HG03039 (cell line): ENCODE measurements around the gene METTL26.

Experiments
- ATAC-seq: cut with Tn5 transposase; IDR thresholded peaks from one replicate; pipeline ENCODE4 v1.9.1; 2021; ENCODE audit warnings: mild to moderate bottlenecking, moderate library complexity; ENCODE audit not compliant: unreplicated experiment

The METTL26 gene

GRCh38 chr16:627454-628239 lies 8.5 kb downstream of the METTL26 start:
- ATAC-seq = no peak

- ATAC-seq = no peak
Observed at GRCh38 chr16:626787-627453, 9.2 kb downstream of the METTL26 start.

- no peak for ATAC-seq
Observed at GRCh38 chr16:625977-626765, 9.9 kb downstream of the METTL26 start.

- ATAC-seq = no peak
Observed at GRCh38 chr16:625117-625976, 10.8 kb downstream of the METTL26 start.

GRCh38 chr16:624526-625070 lies 11.5 kb downstream of the METTL26 start:
- ATAC-seq = no peak

GRCh38 chr16:622920-623280 lies 13.2 kb downstream of the METTL26 start:
- no peak for ATAC-seq

GRCh38 chr16:621526-622105 lies 14.5 kb downstream of the METTL26 start:
- ATAC-seq = no peak

GRCh38 chr16:620700-621525 lies 15.2 kb downstream of the METTL26 start:
- no peak for ATAC-seq

- no peak for ATAC-seq
Observed at GRCh38 chr16:619476-620100, 16.5 kb downstream of the METTL26 start.

- no peak for ATAC-seq
Observed at GRCh38 chr16:617855-618254, 18.2 kb downstream of the METTL26 start.

GRCh38 chr16:616733-617586 lies 19.1 kb downstream of the METTL26 start:
- ATAC-seq = no peak

- ATAC-seq = no peak
Observed at GRCh38 chr16:615122-615521, 21.0 kb downstream of the METTL26 start.

- ATAC-seq = no peak
Observed at GRCh38 chr16:610513-611381, 25.4 kb downstream of the METTL26 start.

- ATAC-seq = no peak
Observed at GRCh38 chr16:609984-610383, 26.1 kb downstream of the METTL26 start.

- no peak for ATAC-seq
Observed at GRCh38 chr16:609316-609715, 26.8 kb downstream of the METTL26 start.

- no peak for ATAC-seq
Observed at GRCh38 chr16:608019-608418, 28.1 kb downstream of the METTL26 start.
